Keratinocyte (primary cell): ENCODE data around the gene TWIST2.

ENCODE experiments used
- EZH2 ChIP-seq: IDR thresholded peaks from one replicate; pipeline ENCODE4 v1.6.1; 2012; ENCODE audit warnings: inconsistent platforms, mild to moderate bottlenecking, low read length, moderate library complexity
- TF ChIP-seq, protein P1 (sequence below), 3 experiments: IDR thresholded peaks in 1 of 3; conservative IDR thresholded peaks in 1 of 3; optimal IDR thresholded peaks in 1 of 3; 2 replicates in 2 of 3; 3 replicates in 1 of 3; pipeline versions ENCODE3 to v1.5.1; 2011; ENCODE audit warnings: low read length in 3 of 3, mild to moderate bottlenecking in 3 of 3, moderate library complexity in 2 of 3, control low read depth in 1 of 3, inconsistent platforms in 1 of 3; ENCODE audit not compliant: insufficient read depth in 2 of 3; ENCODE audit errors: extremely low read depth in 1 of 3

DNA sequence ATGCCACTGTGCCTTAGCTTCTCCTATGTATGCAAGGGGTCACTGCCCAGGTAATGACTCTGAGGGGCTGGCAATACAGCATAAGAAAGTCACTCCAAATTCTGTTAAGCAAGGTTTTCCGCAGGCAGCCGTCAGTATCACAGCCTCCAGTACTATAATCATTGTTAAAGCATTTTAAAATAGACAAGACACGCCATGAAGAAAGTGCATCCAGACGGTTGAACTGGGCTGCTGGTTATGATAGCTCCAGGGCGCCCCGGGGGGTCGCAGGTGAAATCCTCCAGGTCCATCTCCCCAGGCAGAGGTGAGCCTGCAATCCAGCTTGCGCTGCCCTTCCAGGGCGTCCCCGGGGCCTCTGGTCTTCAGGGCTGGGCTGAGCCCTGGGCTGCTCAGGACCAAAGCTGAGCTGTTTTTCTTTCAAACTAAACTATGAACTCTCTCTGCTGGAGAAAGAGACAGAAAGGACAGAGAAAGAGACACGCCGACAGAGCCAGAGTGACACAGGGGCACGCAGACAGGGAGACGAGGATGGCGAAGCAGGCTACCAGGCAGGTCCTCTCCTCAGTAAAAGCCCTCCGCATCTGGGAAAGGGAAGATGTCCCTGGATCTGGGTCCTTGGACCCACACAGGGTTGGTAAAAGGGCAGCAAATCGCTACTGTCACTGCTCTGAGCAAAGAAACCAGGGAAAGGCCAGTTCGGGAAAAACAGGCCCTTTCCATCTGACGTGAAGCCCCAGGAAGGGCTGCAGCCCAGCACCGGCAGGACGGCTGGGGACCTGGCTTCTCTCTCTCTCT is 2.1 kb upstream of the TWIST2 start:
- TF ChIP-seq, protein P1, sequence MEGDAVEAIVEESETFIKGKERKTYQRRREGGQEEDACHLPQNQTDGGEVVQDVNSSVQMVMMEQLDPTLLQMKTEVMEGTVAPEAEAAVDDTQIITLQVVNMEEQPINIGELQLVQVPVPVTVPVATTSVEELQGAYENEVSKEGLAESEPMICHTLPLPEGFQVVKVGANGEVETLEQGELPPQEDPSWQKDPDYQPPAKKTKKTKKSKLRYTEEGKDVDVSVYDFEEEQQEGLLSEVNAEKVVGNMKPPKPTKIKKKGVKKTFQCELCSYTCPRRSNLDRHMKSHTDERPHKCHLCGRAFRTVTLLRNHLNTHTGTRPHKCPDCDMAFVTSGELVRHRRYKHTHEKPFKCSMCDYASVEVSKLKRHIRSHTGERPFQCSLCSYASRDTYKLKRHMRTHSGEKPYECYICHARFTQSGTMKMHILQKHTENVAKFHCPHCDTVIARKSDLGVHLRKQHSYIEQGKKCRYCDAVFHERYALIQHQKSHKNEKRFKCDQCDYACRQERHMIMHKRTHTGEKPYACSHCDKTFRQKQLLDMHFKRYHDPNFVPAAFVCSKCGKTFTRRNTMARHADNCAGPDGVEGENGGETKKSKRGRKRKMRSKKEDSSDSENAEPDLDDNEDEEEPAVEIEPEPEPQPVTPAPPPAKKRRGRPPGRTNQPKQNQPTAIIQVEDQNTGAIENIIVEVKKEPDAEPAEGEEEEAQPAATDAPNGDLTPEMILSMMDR (optimal IDR thresholded peaks at IDR 0.05 in 1 of 3, IDR thresholded peaks at IDR 0.05 in 1 of 3, conservative IDR thresholded peaks at IDR 0.05 in 1 of 3; ENCODE audit: extremely low read depth in 1 of 3, insufficient read depth in 2 of 3, low read length in 3 of 3) = no peak
- no peak for TF ChIP-seq EZH2
